ENCODE data around the gene PDX1. TPM values are rescaled to one million over a fixed set of nuclear protein-coding genes. Genes with fewer than 3 reads are reported as not detected.

PDX1 gene
- not detected for total RNA-seq
- not detected for polyA plus RNA-seq

DNA sequence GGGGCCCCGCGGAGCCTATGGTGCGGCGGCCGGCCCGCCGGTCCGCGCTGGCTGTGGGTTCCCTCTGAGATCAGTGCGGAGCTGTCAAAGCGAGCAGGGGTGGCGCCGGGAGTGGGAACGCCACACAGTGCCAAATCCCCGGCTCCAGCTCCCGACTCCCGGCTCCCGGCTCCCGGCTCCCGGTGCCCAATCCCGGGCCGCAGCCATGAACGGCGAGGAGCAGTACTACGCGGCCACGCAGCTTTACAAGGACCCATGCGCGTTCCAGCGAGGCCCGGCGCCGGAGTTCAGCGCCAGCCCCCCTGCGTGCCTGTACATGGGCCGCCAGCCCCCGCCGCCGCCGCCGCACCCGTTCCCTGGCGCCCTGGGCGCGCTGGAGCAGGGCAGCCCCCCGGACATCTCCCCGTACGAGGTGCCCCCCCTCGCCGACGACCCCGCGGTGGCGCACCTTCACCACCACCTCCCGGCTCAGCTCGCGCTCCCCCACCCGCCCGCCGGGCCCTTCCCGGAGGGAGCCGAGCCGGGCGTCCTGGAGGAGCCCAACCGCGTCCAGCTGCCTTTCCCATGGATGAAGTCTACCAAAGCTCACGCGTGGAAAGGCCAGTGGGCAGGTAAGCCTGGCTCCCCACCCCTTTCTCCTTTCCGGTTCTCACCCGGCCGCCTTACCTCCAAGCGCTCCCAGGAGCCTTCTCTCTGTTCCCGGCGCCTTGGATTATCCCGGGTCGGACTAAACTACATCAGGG lies at the start of gene PDX1:
PDX1 (plus strand) TSS at position 67 of the 743 bp plus-strand sequence; CDS start at position 206, 139 bp downstream.
- H3K27ac ChIP-seq (ENCODE audit: low read depth): no peak within 1 kb of the TSS
- no peaks in the 10 kb centered on the region for H3K4me1 ChIP-seq (ENCODE audit: insufficient read depth)
- H3K36me3 ChIP-seq (ENCODE audit: insufficient read depth): no peaks in the 10 kb centered on the region
- DNase-seq (ENCODE audit: extremely low spot score): no peak
- peak within 1 kb of the TSS; percentile 30 for H3K4me3 ChIP-seq (ENCODE audit: low read depth, low read length)
- WGBS: 1% methylated on average over 76 of the region's 76 CpGs

DNA sequence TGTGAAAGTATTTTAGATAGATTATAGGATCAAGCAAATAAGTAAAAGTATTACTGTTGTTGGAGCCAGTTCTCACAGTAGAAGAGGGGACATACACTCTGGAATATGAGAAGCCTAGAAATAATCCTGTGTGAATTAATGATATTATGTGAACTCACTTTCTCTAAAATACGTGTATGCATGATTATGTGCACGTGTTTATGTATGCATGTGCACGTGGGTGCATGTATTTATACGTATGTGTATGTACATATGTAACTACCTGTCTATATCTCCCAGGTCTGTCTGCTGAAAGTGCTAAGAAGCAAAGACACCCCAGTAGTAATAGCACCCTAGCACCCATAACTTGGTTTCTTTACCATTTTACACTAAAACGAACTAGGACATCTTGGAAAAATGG lies 41.5 kb upstream of the PDX1 start:
- H3K4me3 ChIP-seq (ENCODE audit: low read depth, low read length): no peak overlapping the region
- DNase-seq (ENCODE audit: extremely low spot score): no peak
- no peak overlapping the region for H3K27ac ChIP-seq (ENCODE audit: low read depth)
- no peaks in the 10 kb centered on the region for H3K36me3 ChIP-seq (ENCODE audit: insufficient read depth)
- 88% methylated on average over 5 of the region's 5 CpGs for WGBS
- H3K4me1 ChIP-seq (ENCODE audit: insufficient read depth): no peaks in the 10 kb centered on the region

DNA sequence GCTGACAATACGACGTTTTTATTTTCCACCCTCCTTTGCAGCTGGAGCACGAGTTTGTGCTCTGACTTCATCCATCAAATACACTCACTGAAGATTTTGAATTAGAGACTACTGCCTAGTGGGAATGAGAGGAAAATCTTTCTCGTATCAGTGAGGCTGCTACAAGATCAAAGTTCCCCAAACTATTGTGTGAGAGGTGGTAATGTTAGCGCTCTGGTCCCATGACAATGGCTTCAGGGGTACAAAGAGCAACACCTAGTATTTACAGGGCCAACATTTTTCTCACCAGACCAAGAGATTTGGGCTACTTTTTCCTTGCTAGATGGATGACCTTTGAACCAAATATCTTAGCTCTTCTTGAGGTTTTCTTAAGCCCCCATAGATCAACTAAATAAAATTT lies 30.3 kb upstream of the PDX1 start:
- H3K4me3 ChIP-seq (ENCODE audit: low read depth, low read length): no peak overlapping the region
- no peaks in the 10 kb centered on the region for H3K4me1 ChIP-seq (ENCODE audit: insufficient read depth)
- no peak overlapping the region for H3K27ac ChIP-seq (ENCODE audit: low read depth)
- WGBS: 23% methylated on average over 5 of the region's 5 CpGs
- no peaks in the 10 kb centered on the region for H3K36me3 ChIP-seq (ENCODE audit: insufficient read depth)
- DNase-seq (ENCODE audit: extremely low spot score): no peak

DNA sequence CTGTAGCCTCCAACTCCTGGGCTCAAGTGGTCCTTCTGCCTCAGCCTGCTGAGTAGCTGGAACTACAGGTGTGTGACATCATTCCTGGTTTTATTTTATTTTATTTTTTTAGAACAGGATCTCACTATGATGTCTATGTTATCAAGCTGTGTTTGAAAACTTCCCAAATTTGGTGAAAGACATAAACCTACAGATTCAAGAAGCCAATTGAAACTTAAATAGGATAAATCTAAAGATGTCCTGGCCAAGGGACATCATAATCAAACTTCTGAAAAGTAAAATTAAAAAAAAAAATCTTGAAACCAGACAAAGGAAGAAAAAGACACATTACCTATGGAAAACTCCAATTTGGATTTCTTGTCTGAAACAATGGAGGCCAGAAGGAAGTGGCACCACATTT lies 23.1 kb upstream of the PDX1 start:
- H3K36me3 ChIP-seq (ENCODE audit: insufficient read depth): no peaks in the 10 kb centered on the region
- H3K27ac ChIP-seq (ENCODE audit: low read depth): no peak overlapping the region
- no peaks in the 10 kb centered on the region for H3K4me1 ChIP-seq (ENCODE audit: insufficient read depth)
- H3K4me3 ChIP-seq (ENCODE audit: low read depth, low read length): no peak overlapping the region
- no peak for DNase-seq (ENCODE audit: extremely low spot score)

DNA sequence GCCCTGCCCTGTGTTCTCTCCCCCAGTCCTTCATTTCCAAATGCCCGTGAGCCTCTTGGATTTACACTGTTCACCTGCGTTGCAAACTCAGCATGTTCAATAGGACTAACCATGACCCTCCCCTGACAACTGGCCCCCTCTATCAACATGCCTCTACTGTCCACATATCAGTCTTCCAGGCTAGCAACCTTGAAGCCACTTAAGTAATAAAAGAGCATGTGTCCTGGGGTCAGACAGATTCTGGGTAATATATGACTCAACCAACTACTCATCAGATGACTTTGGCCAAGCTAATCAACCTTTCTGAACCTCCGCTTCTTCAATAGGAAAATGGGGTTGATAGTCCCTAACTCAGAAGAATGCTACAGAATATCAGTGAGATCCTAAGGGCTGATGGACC lies 15.1 kb upstream of the PDX1 start:
- H3K4me3 ChIP-seq (ENCODE audit: low read depth, low read length): no peak overlapping the region
- 94% methylated on average over 3 of the region's 3 CpGs for WGBS
- no peak for DNase-seq (ENCODE audit: extremely low spot score)
- no peaks in the 10 kb centered on the region for H3K4me1 ChIP-seq (ENCODE audit: insufficient read depth)
- no peaks in the 10 kb centered on the region for H3K36me3 ChIP-seq (ENCODE audit: insufficient read depth)
- no peak overlapping the region for H3K27ac ChIP-seq (ENCODE audit: low read depth)

DNA sequence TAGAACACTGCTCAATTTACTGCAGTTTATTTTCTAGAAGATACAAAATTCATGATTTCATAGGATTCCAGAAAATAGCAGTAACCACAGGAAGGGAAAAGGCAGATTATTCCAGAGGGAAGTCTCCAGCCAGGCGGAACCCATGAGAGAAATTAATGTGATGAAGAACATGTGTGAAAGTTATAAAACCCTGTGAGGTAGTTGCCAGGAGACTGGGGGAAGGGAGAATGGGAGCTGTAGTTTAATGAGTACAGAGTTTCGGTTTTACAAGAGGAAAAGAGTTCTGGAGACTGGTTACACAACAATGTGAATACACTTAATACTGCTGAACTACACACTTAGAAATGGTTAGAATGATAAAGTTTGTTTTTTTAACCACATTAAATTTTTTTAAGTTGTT lies 14.2 kb upstream of the PDX1 start:
- Histone ChIP-seq H3K36me3 (ENCODE audit: insufficient read depth) (no peaks in the 10 kb centered on the region), H3K4me1 (ENCODE audit: insufficient read depth) (no peaks in the 10 kb centered on the region), H3K27ac (ENCODE audit: low read depth) (no peak overlapping the region), H3K4me3 (ENCODE audit: low read depth, low read length) (no peak overlapping the region)
- WGBS: 22% methylated on average over 2 of the region's 2 CpGs
- no peak for DNase-seq (ENCODE audit: extremely low spot score)

DNA sequence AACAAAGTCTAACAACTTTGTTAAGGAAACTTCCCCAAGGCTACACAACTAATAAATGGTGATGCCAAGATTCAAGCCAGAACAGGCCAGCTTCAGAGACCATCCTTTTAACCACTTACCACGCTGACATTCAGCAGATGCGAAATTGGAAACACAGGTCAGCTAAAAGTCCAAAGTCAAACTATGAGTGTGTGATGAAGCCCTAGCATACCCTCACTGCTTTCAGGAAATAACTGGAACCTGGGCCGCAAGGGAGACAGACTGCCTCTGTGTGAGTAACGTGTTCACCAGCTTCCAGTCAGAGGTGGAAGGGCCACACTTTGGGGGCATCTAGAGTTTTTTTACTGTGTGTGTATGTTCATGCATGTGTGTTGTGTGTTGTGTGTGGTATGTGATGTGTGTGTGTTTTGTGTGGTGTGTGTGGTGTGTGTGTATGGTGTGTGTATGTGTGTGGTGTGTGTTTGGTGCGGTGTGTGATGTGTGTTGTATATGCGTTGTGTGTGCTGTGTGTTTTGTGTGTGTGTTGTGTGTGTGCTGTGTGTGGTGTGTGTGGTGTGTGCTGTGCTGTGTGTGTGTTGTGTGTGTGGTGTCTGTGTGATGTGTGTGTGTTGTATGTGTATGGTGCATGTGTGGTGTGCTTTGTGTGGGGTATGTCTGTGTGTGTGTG lies 12.5 kb upstream of the PDX1 start:
- H3K4me1 ChIP-seq (ENCODE audit: insufficient read depth): no peaks in the 10 kb centered on the region
- 78% methylated on average over 6 of the region's 6 CpGs for WGBS
- H3K4me3 ChIP-seq (ENCODE audit: low read depth, low read length): no peak overlapping the region
- no peaks in the 10 kb centered on the region for H3K36me3 ChIP-seq (ENCODE audit: insufficient read depth)
- no peak overlapping the region for H3K27ac ChIP-seq (ENCODE audit: low read depth)
- DNase-seq (ENCODE audit: extremely low spot score): no peak

DNA sequence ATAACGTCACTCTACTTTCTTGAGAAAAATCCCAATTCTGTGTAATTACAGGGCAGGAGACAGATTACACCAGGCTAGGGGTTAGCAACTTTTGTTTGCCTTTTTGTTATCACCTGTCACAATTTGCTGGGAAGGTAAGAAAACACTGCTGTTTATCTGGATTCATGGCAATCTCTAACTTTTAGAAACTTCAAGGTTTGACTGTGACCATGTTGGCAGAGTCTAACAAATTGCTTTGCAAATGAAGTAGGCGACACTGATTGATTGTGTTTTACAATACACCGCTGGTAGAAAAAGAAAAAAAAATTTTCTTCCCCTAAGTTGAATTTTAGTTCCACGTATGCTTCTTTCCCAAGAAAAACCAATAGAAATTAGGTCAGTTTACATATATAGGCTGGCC lies 10.4 kb upstream of the PDX1 start:
- Histone ChIP-seq H3K4me3 (ENCODE audit: low read depth, low read length) (no peak overlapping the region), H3K27ac (ENCODE audit: low read depth) (no peak overlapping the region), H3K4me1 (ENCODE audit: insufficient read depth) (no peaks in the 10 kb centered on the region), H3K36me3 (ENCODE audit: insufficient read depth) (no peaks in the 10 kb centered on the region)
- no peak for DNase-seq (ENCODE audit: extremely low spot score)
- WGBS: 41% methylated on average over 4 of the region's 4 CpGs

DNA sequence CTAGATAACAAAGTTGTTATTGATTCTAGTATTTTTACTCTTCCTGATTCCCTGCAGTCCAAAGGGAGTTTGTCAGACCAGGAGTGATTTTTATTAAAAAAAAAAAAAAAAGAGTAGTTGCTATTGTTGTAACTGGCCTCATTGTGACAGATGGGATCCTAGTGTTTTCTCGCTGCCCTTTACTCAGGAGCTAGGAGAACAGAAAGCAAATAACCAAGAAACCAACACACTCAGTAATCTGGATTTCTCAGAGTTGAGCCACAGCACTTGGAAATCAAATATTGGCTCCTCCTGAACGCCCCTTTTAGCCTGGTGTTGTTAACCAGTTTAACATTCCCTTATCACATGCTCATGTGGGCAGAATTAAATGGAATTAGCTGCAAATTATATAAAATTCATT lies 8.3 kb upstream of the PDX1 start:
- H3K4me1 ChIP-seq (ENCODE audit: insufficient read depth): no peaks in the 10 kb centered on the region
- H3K36me3 ChIP-seq (ENCODE audit: insufficient read depth): no peaks in the 10 kb centered on the region
- H3K4me3 ChIP-seq (ENCODE audit: low read depth, low read length): no peak overlapping the region
- 37% methylated on average over 2 of the region's 2 CpGs for WGBS
- DNase-seq (ENCODE audit: extremely low spot score): no peak
- no peak overlapping the region for H3K27ac ChIP-seq (ENCODE audit: low read depth)

DNA sequence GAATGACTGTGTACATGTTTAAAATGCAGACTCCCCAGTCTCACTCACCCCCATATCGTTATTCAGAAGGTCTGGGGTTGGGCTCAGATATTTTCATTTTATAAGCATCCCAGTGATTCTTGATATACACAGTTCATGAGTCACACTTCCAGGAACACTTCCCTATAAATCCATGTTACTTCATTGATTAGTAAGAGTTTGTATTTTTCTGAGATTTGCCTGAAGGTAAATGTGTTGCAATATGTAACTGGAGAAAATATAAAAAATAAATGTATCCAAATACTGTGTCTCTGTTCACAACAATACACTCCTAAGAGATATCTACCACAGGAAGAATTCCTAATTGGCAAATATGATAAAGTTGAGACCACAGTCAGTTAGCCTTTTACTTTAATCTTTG lies 6.6 kb upstream of the PDX1 start:
- Histone ChIP-seq H3K4me3 (ENCODE audit: low read depth, low read length) (no peak overlapping the region), H3K27ac (ENCODE audit: low read depth) (no peak overlapping the region), H3K36me3 (ENCODE audit: insufficient read depth) (no peaks in the 10 kb centered on the region), H3K4me1 (ENCODE audit: insufficient read depth) (no peaks in the 10 kb centered on the region)
- DNase-seq (ENCODE audit: extremely low spot score): no peak
- WGBS: 76% methylated on average over 1 of the region's 1 CpG

DNA sequence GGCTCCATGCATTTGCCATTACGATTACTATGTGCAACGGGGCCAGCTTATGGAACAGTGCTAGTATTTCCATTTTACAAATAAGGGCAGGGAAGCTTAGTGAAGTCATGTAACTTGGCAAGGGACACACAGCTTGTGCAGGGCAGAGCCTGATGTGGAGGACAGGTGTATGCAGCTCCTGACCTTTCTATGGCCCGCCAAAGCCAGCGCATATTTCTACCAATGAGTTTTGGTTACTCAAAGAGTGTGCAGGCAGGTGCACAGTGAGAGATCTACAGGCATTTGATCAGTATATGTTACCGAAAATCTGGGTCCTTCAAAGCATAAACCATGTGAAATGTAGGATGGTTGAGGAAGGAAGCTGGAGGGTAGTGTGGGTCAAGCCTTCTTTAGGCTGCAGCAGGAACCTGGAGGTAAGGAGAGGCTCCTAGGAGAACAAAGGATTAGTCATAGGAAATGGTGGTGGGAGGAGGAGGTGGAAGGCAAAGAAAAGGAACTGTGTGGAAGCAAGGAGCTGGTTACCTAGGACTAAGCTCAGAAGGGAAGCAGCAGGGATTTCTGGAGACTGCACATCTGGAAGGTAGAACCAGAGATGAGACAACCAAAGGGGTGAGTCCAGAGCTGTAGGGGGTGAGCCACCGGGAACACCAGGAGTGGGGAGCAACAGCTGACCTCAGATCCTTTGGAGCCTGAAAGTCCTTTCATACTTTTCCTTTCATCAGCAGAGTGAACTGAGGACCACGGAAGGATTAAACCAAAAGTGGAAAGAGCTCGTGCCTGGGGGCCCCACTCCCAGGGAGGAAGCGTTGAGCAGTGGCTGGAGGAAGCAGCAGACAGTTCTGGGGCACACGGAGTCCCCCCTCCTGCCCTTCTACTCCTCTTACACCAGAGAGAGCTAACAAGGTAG lies 4.2 kb upstream of the PDX1 start:
- DNase-seq (ENCODE audit: extremely low spot score): no peak
- no peak overlapping the region for H3K4me3 ChIP-seq (ENCODE audit: low read depth, low read length)
- no peak overlapping the region for H3K27ac ChIP-seq (ENCODE audit: low read depth)
- H3K36me3 ChIP-seq (ENCODE audit: insufficient read depth): no peaks in the 10 kb centered on the region
- WGBS: 44% methylated on average over 10 of the region's 10 CpGs
- H3K4me1 ChIP-seq (ENCODE audit: insufficient read depth): no peaks in the 10 kb centered on the region

DNA sequence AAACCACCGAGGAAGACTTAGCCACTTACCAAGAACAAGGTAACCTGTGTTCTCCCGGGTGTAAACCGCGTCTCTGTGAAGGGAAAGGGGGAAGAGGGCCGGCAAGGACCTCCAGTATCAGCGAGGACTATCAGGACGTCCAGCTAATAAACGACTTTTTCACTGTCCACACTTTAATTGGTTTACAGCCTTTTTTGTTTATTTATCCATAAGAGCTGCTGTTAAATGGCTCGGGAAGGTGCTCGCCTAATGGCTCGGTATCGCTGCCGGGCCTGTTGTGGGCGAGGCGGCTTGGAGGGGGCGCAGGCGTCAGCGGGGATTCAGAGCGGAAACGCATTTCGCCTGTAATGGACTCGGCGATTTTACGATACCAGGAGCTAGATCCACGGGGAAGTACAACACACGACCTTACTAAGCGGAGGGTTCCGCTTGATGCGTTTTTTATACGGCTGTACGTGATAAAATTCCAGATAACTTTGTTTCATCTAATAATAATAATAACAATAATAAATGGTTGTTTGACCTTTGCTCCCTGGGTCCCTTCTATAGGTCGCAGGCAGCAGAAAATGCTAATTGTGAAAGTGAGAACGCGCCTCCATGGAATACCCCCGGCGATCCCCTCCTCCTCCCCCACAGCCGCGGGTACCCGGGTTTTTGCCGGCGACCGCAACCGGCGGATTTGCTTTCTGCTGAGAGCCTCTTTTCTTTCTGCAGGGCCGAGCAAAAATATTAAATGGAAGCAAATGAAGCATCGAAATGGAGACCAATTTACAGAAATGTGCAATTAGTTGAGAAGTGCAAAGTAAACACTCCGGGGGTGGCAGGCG lies 2.5 kb upstream of the PDX1 start:
- no peak for DNase-seq (ENCODE audit: extremely low spot score)
- WGBS: 3% methylated on average over 48 of the region's 48 CpGs
- H3K4me1 ChIP-seq (ENCODE audit: insufficient read depth): no peaks in the 10 kb centered on the region
- no peak overlapping the region for H3K4me3 ChIP-seq (ENCODE audit: low read depth, low read length)
- H3K27ac ChIP-seq (ENCODE audit: low read depth): no peak overlapping the region
- H3K36me3 ChIP-seq (ENCODE audit: insufficient read depth): no peaks in the 10 kb centered on the region

Data from urinary bladder (tissue), 4 donors.